Dendritic cell treated with granulocyte-macrophage colony-stimulating factor and Interleukin-4, amounts not matched to agents 40 ng/mL and 50 ng/mL, for 4 days (primary cell): ENCODE measurements around the gene FREY1.

ENCODE experiments used
- H3K27ac Mint-ChIP-seq: one replicate; pipeline ENCODE4 v1.8.0; 2022; ENCODE audit warnings: mild to moderate bottlenecking, mixed read lengths
- H3K27me3 Mint-ChIP-seq: one replicate; pipeline ENCODE4 v1.8.0; 2022; ENCODE audit warnings: mild to moderate bottlenecking, mixed read lengths
- H3K36me3 Mint-ChIP-seq: one replicate; pipeline ENCODE4 v1.8.0; 2022; ENCODE audit warnings: low read depth, mixed read lengths
- H3K4me1 Mint-ChIP-seq: one replicate; pipeline ENCODE4 v1.8.0; 2022; ENCODE audit warnings: low read depth, mixed read lengths
- H3K4me3 Mint-ChIP-seq: one replicate; pipeline ENCODE4 v1.8.0; 2022; ENCODE audit warnings: mild to moderate bottlenecking, moderate library complexity, mixed read lengths
- H3K9me3 Mint-ChIP-seq: one replicate; pipeline ENCODE4 v1.8.0; 2022; ENCODE audit warnings: mixed read lengths
- intact Hi-C: fragments of 100-400 bp; cut with micrococcal nuclease; formaldehyde crosslinking; loops from one replicate; pipeline ENCODE4 v1.15.0; 2022

Gene FREY1

DNA sequence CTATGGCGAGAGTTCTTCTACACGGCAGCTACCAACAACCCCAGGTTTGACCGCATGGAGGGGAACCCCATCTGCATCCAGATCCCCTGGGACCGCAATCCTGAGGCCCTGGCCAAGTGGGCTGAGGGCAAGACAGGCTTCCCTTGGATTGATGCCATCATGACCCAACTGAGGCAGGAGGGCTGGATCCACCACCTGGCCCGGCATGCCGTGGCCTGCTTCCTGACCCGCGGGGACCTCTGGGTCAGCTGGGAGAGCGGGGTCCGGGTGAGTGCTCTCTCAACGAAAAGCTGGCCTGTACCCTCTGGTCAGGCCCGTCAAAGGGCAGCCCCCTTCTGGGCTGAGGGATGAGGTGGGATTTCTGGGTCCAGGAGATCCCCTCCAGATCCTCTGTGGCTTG is 37.5 kb downstream of the FREY1 start:
- H3K9me3 Mint-ChIP-seq, result no peaks in the 10 kb centered on the region
- peaks cover 7% of the 10 kb centered on the region for H3K4me1 Mint-ChIP-seq
- H3K4me3 Mint-ChIP-seq, result no peak overlapping the region
- intact Hi-C loops, result no loop called here
- peaks cover 98% of the 10 kb centered on the region for H3K36me3 Mint-ChIP-seq
- H3K27ac Mint-ChIP-seq, result no peak overlapping the region
- H3K27me3 Mint-ChIP-seq, result no peaks in the 10 kb centered on the region

- intact Hi-C loops, result no loop called here
- no peak overlapping the region for H3K4me3 Mint-ChIP-seq
- peaks cover 97% of the 10 kb centered on the region for H3K36me3 Mint-ChIP-seq
- peaks cover 3% of the 10 kb centered on the region for H3K4me1 Mint-ChIP-seq
- H3K27ac Mint-ChIP-seq, result no peak overlapping the region
- H3K9me3 Mint-ChIP-seq, result no peaks in the 10 kb centered on the region
- H3K27me3 Mint-ChIP-seq, result no peaks in the 10 kb centered on the region
These were observed 43.0 kb downstream of the FREY1 start for GRCh38 chr11:45864041-45864440.

DNA sequence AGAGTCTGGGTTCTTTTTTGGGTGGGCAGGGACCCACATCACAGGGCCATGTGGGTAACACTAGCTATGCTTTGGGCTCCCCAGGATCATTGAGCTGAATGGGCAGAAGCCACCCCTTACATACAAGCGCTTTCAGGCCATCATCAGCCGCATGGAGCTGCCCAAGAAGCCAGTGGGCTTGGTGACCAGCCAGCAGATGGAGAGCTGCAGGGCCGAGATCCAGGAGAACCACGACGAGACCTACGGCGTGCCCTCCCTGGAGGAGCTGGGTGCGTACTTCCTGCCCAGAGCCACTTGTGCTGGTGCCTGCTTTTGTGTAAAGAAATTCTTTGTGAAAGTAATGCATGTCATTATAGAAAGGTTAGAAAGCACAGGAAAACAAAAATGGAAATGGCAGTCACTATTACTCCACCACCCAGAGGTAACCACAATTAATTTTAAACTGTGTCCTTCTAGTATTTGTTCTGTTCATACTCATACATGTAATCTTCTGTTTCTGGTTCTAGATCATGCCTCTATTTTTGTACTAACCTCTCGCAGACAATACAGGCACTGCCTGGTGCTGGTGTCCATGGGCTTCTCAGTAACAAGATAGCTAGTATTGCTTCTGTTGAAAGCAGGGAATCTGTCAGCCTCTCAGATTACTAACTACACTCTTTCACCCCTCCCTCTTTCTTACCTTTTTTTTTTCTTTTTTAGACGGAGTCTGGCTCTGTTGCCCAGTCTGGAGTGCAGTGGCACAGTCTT is 46.1 kb downstream of the FREY1 start:
- Mint-ChIP-seq H3K27me3 (no peaks in the 10 kb centered on the region), H3K4me1 (peaks cover 33% of the 10 kb centered on the region), H3K36me3 (peaks cover 93% of the 10 kb centered on the region), H3K27ac (no peak overlapping the region), H3K9me3 (no peaks in the 10 kb centered on the region), H3K4me3 (no peak overlapping the region)
- intact Hi-C loops, result no loop called here

DNA sequence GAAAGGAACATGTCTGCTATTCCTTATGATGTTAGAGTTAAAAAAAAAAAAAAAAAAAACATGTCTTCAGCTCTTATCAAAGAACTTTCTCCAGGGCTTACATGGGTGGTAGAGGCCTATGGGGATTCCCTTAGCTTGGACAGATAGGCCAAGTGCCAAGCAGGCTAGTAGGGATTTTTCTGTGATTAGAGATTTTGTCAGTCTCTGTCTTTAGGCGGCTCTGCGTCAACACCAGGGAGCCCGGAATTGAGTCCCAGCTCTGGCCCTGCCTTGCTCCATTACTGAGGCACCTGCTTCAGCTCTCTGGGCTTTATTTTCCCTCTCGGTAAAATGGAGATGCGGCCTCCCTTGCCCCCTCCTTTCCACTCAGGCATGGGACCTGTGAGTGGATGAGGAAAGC is 46.7 kb downstream of the FREY1 start:
- no peaks in the 10 kb centered on the region for H3K27me3 Mint-ChIP-seq
- peaks cover 93% of the 10 kb centered on the region for H3K36me3 Mint-ChIP-seq
- intact Hi-C loops, result no loop called here
- H3K9me3 Mint-ChIP-seq, result no peaks in the 10 kb centered on the region
- no peak overlapping the region for H3K4me3 Mint-ChIP-seq
- H3K27ac Mint-ChIP-seq, result no peak overlapping the region
- peaks cover 39% of the 10 kb centered on the region for H3K4me1 Mint-ChIP-seq

DNA sequence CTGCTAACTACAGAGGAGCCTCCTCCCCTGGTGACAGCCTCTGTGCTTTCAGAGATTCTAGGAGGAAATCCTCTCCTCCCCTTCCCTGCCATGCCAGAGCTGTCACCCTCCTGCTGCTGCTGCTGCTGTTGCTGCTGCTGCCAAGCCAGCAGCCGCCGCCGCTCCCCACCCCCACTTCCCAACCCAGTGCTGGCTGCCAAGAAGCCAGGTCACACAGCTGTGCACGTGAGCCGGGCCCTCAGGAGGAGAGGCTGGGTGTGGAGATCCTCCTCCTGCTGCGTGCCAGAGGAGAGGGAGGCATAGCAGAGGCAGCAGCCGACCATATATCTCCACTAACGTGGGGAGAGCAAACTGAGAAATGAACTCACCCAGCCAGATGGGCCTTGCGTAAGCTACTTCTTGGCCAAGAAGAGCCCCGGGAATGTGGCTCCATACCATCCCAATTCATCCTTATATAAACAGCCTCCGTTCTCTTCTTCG is 47.4 kb downstream of the FREY1 start:
- no peak overlapping the region for H3K27ac Mint-ChIP-seq
- no peaks in the 10 kb centered on the region for H3K27me3 Mint-ChIP-seq
- H3K4me3 Mint-ChIP-seq, result no peak overlapping the region
- no peaks in the 10 kb centered on the region for H3K9me3 Mint-ChIP-seq
- H3K36me3 Mint-ChIP-seq, result peaks cover 88% of the 10 kb centered on the region
- H3K4me1 Mint-ChIP-seq, result peaks cover 39% of the 10 kb centered on the region
- intact Hi-C loops, result no loop called here

- intact Hi-C loops, result loop anchor here (1.0 kb wide), 1 partner anchor 12 kb away; the partner anchor contains the start of gene CRY2
- Mint-ChIP-seq H3K4me3 (peak overlapping the region; percentile 22), H3K27me3 (no peaks in the 10 kb centered on the region), H3K27ac (peak overlapping the region; percentile 91), H3K36me3 (peaks cover 81% of the 10 kb centered on the region), H3K9me3 (no peaks in the 10 kb centered on the region), H3K4me1 (peaks cover 39% of the 10 kb centered on the region)
These were observed 48.2 kb downstream of the FREY1 start for GRCh38 chr11:45858751-45859398.

- H3K4me1 Mint-ChIP-seq, result peaks cover 39% of the 10 kb centered on the region
- peaks cover 73% of the 10 kb centered on the region for H3K36me3 Mint-ChIP-seq
- no peaks in the 10 kb centered on the region for H3K27me3 Mint-ChIP-seq
- H3K9me3 Mint-ChIP-seq, result no peaks in the 10 kb centered on the region
- intact Hi-C loops, result loop anchor here (1.0 kb wide), 1 partner anchor 11 kb away; the partner anchor contains the start of gene CRY2
- H3K27ac Mint-ChIP-seq, result peak overlapping the region; percentile 91
- H3K4me3 Mint-ChIP-seq, result peak overlapping the region; percentile 22
These were observed 49.1 kb downstream of the FREY1 start for GRCh38 chr11:45857961-45858474.
